Activated CD8-positive, alpha-beta memory T cell treated with anti-CD3 and anti-CD28 coated beads for 36 hours (primary cell): ENCODE data around the gene NPY4R2. TPM values are rescaled to one million over a fixed set of nuclear protein-coding genes. Genes with fewer than 3 reads are reported as not detected.
"Not testable (repeated sequence)": the region's sequence is repeated elsewhere in the genome, so short reads cannot be mapped to it uniquely, and the experiment has no call there.

Source experiments
- CTCF ChIA-PET: fragments of 350-600 bp; sonication (Branson Sonifier 250); formaldehyde crosslinking; loops from one replicate; lab custom pipeline; 2021; ENCODE audit warnings: antibody characterized with exemption; lab: Charles Lee
- POLR2A ChIA-PET: fragments of 350-600 bp; sonication (Branson Sonifier 250); formaldehyde crosslinking; loops from one replicate; lab custom pipeline; 2021; ENCODE audit warnings: antibody characterized with exemption; lab: Charles Lee
- total RNA-seq, 2 experiments: library from RNA; stranded (reverse); gene quantifications; one replicate each; pipeline ENCODE4 v1.2.3, GENCODE V29; 2021

Gene NPY4R2, protein sequence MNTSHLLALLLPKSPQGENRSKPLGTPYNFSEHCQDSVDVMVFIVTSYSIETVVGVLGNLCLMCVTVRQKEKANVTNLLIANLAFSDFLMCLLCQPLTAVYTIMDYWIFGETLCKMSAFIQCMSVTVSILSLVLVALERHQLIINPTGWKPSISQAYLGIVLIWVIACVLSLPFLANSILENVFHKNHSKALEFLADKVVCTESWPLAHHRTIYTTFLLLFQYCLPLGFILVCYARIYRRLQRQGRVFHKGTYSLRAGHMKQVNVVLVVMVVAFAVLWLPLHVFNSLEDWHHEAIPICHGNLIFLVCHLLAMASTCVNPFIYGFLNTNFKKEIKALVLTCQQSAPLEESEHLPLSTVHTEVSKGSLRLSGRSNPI
- not detected for total RNA-seq

DNA sequence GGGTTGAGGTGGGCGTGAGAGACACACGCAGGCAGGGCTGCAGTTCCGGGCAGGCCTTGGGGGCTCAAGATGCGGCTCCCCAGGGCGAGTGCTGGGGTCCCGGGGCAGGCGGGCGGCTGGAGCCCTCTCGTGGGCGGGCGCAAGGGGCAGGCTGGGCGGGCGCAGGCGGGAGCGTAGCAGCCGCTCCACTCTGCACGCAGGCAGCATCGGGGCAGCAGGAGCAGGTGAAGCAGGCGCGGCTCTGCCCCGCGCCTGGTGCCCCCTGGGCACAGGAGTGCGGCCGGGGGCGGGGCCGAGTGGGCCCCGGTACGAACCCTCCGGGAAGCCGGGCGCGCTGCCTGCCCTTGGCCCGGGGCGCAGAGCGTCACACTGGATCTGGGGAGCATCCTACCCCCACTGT is at the start of gene NPY4R2:
Gene NPY4R2, plus strand, starts transcription at position 188 of the 400 bp plus-strand sequence. CDS start 3,326 bp downstream, outside the sequence.
- POLR2A ChIA-PET, CTCF ChIA-PET: not testable (repeated sequence)

DNA sequence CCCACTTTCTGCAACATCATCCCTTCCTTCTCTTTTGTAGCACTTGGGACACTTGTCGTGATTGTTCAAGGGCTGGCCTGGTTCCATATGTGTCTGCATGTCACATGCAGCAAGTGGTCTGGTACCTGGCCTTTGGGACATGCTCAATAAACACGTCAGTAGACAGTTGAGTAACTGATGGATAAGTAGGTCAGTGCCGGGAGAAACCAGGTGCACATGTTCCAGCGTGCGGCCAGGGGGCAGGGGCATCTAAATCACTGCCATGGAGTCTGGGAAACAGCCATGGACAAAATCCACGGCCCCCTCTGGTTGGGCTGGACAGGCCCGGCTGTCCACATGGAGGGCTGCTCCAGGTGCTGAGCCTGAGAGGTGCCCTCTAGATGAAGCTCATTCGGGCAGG is 47.6 kb upstream of the NPY4R2 start:
- POLR2A ChIA-PET, CTCF ChIA-PET: not testable (repeated sequence)

DNA sequence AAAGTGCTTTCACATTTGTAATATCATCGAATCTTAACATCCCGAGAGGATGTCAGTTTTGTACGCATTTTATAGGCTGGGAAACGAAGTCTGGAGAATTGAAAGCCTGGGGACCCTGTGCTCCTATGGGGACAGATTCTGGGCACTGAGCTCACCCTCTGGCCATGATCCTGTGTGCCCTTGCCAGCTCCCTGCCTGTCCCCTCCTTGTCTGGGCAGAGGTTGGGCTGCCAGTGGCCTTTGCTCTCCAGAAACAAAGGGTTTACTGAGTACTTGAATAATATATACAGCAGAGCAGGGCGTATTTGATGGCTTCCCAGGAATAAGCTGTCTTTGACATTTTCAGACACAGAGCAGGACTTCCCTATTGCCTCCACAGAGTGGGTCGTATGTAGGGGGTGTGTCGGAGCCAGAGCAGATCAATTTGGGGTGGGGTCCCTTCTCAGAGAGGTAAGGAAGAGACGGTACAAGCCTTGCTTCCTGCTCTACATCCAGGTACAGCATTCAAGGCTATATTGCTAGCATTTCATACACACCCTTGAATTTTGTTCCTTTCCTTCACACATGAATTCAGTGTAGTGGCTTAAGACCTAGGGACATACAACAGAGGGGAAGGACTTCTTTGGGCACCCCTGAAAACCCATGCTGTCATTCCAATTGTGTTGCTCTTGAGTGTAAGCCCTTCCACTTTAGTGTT is 46.8 kb upstream of the NPY4R2 start:
- POLR2A ChIA-PET: not testable (repeated sequence)

DNA sequence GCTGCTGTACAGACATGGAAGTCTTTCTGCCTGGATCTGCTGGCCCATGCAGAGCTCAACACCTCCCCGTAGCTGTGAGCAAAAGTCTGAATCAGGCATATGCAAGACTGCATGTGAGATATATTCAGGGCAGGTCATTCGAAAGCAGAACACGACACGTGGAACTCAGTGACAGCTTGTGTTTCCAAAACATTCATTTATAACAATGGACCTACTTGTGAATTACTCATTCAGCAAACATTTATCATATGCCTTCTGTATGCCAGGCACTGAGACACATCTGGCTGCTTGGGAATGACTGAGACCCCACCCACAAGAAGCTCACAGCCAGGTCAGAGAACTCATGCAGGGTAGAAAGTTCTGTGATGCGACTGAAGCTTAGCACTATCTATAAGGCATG is 46.2 kb upstream of the NPY4R2 start:
- POLR2A ChIA-PET: not testable (repeated sequence)

More for the DNA sequence above, 46.8 kb upstream of the NPY4R2 start:
- CTCF ChIA-PET: not testable (repeated sequence)

DNA sequence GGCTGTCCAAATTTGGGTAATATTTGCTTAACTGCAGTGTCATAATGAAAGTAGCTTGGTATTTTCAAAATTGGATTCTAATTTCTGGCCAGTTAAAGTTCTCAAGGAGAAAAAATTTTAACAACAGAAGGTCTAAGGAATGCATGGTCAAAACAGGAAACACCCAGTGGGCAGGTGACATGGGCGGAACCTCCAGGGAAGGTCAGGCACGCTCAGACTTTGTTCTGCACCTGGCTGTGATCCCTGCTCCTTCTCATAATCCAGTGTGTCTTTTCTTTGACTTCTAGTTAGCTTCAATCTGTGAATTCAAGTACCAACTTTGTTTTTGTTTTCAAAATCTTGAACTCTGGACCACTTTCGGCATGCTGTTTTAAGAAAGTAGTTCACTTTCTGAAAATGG is 34.2 kb upstream of the NPY4R2 start:
- POLR2A ChIA-PET, CTCF ChIA-PET: not testable (repeated sequence)

More for the DNA sequence above, 46.2 kb upstream of the NPY4R2 start:
- CTCF ChIA-PET: not testable (repeated sequence)

DNA sequence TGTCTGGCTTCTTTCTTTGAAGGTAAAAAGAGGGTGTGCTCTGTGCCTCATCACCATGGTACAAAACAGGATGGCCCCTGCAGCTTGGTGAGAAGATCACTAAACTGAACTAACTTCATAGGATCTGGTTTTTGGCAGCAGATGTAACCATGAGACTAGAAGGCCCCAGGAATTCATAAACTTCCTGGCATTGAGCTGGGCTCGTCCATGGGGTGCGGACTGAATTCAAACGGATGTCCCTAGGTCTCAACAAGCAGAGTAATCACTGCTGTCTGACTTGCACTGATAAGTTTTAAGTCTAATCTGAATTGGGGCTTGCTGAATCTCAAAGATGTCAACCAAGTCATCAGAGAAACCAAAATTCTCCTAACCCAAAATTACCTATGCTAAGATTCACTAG is 33.5 kb upstream of the NPY4R2 start:
- POLR2A ChIA-PET, CTCF ChIA-PET: not testable (repeated sequence)

DNA sequence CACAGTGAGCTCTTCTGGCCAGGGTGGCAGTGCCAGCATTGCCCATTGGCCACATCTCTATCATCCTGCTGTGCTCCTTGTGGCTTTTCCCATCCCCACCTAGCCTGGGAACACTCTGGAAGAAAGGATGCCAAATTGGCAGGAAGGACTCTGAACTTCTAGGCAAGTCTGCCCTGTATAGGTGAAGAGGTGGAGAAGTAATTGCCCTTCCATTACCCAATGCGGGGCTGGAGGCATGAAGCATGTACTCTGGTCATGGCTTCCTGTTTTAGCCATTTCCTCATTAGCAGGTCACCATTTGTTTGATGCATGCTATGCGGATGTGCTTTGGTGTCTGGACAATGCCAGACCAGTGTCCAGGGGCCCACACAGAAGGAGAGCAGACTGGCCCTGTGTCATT is 32.1 kb upstream of the NPY4R2 start:
- POLR2A ChIA-PET, CTCF ChIA-PET: not testable (repeated sequence)

DNA sequence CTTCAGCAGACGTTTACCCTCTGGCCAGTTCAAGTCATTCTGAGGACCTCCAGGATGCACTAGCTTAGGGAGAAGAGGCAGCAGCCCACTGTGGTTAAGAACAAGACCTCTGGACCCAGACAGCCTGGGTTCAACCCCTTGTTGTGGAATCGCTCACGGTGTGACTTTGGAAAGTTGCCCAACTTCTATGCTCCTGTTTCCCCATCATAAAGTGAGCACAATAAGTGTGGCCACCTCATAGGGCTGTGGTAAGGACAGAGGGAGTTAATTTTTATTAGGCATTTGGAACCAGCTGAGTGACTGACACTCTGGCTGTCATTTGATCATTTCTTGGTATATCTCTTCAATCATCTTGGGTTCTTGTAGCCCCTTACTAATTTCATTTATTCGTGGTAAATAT is 31.6 kb upstream of the NPY4R2 start:
- POLR2A ChIA-PET, CTCF ChIA-PET: not testable (repeated sequence)

DNA sequence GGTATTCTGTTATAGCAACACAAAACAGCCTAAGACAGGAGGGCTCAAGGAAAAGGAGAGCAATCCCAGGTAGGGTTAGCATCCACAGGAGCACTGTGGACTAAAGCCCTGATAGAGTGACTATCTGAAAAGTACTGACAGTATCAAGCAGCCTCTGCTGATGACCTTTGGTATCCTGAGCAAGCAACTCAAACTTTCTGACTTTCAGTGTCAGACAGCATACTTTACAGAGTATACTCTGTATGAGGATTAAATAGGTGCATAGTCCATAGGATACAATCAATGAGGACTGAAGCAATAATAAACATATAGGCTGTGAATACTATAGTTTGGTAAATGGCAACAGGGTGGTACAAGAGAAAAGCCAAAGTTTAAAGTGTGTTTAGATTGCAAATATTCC is 27.7 kb upstream of the NPY4R2 start:
- CTCF ChIA-PET: not testable (repeated sequence)

DNA sequence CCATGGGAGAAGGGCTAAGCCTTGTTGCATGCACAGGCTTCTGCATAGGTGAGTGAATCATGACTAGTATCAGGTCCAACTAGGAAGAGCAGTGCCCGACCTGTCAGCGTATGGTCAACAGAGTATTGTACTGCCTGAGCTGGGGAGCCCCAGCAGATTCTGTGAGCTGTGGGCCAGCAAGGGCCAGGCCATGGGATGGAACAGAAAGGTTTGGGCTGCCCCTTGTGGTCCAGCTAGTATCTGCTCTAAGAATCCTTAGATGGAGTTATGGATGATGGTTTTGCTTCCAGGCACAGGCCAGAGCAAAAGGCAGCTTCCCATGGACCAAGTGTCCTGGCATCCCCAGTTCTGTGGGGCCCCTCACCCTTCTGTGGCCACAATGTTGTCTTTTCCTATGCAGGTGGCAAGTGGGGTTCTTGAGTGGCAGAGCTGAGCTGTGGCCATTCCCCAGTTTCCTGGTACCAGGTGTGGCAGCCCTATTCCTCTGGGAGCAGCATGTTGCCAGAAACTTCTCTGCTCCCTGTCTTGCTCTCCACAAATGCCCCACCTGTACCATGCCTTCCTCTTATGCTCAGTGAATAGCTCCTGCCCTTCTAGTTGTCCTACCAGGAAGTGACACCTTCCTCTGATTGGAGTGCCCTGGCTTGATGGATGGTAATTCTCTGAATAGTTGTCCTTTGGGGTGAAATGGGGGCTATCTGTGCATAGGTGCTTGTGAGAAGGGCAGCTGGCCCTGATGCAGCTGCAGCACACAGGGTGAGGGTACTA is 25.8 kb upstream of the NPY4R2 start:
- POLR2A ChIA-PET, CTCF ChIA-PET: not testable (repeated sequence)

More for the DNA sequence above, 27.7 kb upstream of the NPY4R2 start:
- POLR2A ChIA-PET: not testable (repeated sequence)

DNA sequence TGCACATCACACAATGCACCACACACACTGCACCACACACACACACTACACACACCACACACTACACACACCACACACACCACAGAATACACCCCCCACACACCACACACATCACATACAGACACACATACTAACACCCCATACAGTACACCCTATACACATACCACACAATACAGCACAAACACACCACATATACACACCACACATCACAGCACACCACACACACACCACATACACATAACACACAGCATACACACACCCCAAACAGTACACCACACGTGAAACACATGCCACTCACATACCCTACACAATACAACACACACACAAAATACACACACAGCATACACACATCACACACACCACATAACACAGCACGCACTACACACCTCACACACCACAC is 23.9 kb upstream of the NPY4R2 start:
- POLR2A ChIA-PET: not testable (repeated sequence)

DNA sequence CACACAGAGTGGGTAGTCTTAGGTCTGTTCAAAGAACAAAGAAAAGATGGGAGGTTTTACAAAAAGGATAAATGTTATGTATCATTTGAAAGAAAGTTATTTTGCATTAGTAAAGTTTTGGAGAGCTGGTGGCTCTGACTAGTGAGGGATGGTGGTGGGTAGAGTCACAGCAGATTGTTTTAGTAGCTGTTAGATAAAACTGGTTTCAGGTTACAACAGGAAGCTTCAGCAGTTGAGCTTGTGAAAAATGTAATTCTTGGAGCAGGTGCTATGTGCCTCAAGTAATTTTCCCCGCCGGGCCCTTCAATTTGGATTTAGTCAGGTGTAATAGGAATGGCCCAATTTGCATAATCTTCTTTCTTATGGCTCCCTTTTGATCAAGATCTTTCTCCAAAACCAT is 20.6 kb upstream of the NPY4R2 start:
- POLR2A ChIA-PET, CTCF ChIA-PET: not testable (repeated sequence)

More for the DNA sequence above, 23.9 kb upstream of the NPY4R2 start:
- CTCF ChIA-PET: not testable (repeated sequence)

DNA sequence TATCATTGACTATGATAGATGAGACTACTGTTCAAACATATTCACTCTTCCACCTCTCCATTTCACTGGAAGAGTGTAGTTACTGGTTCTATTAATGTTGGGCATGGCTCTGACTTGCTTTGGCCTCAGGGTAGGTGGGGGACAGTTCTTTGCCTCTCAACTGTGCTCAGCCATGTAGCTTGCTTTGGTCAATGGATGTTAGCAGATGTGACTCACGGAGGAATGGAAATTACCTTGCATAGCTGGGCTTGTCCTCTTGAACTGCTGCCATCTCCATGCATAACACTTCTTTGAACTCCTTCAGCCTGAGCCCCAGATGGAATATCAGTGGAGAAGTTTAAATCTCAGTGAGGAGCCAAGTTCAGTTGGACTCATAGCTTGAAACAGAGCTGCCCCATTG is 9.1 kb upstream of the NPY4R2 start:
- CTCF ChIA-PET, POLR2A ChIA-PET: not testable (repeated sequence)

DNA sequence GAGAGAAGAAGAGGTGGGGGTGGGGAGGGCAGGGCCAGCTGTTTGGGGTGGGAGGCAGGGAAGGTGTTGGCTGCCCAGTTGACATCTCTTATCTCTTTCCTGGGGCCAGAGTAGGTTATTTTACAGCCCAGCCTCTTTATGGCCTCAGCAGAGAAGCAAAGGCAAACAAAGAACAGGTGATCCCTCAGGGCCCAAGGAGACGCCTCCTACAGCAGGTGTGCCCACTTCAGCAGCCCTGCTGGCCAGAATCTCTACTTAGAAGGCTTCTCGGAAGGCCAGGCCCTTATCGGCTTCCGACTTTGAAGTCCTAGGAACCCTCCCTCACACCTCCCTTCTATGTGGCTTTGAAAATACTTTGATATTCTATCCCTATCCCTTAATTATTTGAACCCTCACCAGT is 8.0 kb upstream of the NPY4R2 start:
- CTCF ChIA-PET, POLR2A ChIA-PET: not testable (repeated sequence)

DNA sequence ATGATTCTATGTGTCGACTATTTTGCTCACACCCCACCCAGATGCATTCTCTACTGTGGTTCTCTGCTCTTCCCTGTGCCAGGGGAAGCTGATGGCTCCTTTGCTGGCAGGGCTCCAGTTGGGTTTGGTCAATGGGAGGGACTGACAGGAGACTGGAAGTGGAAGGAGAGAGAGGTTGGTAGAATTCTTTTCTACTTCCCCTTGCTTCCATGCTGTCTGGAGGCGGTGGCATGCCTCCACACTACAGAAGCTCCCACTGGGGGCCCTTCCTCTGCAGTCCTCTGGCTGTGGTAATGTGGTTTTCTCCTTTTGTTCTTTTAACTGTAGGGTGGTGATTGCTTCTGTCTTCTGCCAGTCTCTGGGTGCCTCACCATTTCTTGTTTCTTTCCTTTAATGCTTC is 4.4 kb upstream of the NPY4R2 start:
- CTCF ChIA-PET, POLR2A ChIA-PET: not testable (repeated sequence)

DNA sequence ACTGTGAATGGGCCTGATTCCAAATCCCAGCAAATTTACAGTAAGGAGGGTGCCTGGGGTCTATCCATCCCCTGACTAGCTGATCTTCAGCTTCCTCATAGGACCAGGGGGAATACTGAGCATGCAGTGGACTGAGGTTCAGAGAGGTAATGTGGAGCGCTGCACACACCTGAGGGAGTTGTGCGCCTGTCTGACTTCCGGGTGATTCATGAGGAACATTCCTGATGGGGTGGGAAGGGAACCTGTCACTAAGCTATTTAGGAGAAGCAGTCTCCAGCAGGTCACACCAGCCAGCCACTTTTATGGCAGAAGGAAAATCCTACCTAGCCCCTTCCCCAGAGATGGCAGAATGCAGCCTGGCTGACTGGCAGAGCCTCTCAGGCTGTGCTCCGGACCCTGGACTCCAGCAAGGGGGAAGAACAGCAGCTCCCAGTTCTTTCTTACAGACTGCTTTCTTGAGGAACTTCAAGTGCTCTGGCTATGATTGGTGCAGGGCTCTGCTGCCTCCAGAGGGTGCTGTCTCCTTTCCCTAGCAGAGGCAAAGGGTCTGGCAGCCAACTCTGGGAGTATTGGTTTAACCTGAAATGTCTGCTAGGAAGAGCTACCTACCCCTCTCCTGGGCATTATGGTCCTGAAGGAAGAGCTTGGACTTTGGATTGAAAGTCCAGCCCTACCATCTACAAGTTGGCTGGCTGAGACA is 2.5 kb upstream of the NPY4R2 start:
- POLR2A ChIA-PET, CTCF ChIA-PET: not testable (repeated sequence)

DNA sequence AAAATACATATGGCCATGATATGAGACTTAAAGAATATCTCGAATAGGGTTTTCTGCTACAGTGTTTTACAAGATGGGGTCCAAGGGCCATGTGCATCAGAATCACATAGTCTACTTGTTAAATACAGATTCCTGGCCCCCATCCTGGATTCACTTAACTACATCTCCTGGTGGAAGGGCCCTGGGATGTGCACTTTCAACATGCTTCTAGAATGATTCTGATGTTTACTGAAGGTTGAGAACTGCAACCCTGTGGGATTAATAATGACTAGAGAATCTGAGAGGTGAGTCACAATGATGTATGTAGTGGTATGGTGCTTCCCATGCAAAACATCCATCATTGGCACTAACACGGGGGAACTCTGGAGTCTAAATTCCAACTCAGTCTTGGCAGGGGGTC is 2.1 kb downstream of the NPY4R2 start:
- CTCF ChIA-PET, POLR2A ChIA-PET: not testable (repeated sequence)

DNA sequence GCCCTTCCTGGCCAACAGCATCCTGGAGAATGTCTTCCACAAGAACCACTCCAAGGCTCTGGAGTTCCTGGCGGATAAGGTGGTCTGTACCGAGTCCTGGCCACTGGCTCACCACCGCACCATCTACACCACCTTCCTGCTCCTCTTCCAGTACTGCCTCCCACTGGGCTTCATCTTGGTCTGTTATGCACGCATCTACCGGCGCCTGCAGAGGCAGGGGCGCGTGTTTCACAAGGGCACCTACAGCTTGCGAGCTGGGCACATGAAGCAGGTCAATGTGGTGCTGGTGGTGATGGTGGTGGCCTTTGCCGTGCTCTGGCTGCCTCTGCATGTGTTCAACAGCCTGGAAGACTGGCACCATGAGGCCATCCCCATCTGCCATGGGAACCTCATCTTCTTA is 4.0 kb downstream of the NPY4R2 start:
- POLR2A ChIA-PET, CTCF ChIA-PET: not testable (repeated sequence)

DNA sequence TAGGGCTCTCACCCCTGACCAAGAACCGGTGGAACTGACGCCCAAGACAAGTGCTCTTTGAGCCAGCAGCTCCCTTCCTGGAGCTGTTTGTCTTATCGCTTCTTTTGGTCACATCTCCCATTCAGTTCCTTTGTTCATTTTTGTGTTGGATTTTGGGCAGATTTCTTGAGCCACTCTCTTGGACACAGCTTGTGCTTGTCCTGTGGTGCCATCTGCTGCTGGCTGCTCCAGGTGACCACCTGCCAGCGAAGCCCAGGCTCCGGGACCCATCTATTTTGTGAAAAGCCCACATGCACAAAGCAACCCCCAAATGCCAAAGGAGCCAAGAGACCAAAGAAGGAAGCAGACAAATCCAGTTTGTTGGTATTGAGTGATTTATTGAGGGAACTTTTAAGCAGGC is 6.2 kb downstream of the NPY4R2 start:
- POLR2A ChIA-PET, CTCF ChIA-PET: not testable (repeated sequence)
